ENCODE data around the gene RHBDF2. TPM values are rescaled to one million over a fixed set of nuclear protein-coding genes. Genes with fewer than 3 reads are reported as not detected.
A peak's percentile ranks its signal among the peaks of the same experiment; 100 is the strongest.
"Not testable (repeated sequence)": the region's sequence is repeated elsewhere in the genome, so short reads cannot be mapped to it uniquely, and the experiment has no call there.

The RHBDF2 gene
- total RNA-seq, 1 donor from 2014 or later = 34.6 TPM

GRCh38 chr17:76517638-76518038 lies 16.4 kb upstream of the RHBDF2 start:
- intact Hi-C loops (cut with DNase I) = no loop called here
- Histone ChIP-seq H3K27me3 (no peaks in the 10 kb centered on the region), H3K4me3 (no peak overlapping the region), H3K36me3 (no peaks in the 10 kb centered on the region), H3K9me3 (no peaks in the 10 kb centered on the region), H3K27ac (no peak overlapping the region), H3K4me1 (peaks cover 7% of the 10 kb centered on the region)
- no peak for TF ChIP-seq POLR2A (IDR thresholded peaks at IDR 0.05)
- DNase-seq (ENCODE audit: extremely low spot score in 2 of 2) = no peak

DNA sequence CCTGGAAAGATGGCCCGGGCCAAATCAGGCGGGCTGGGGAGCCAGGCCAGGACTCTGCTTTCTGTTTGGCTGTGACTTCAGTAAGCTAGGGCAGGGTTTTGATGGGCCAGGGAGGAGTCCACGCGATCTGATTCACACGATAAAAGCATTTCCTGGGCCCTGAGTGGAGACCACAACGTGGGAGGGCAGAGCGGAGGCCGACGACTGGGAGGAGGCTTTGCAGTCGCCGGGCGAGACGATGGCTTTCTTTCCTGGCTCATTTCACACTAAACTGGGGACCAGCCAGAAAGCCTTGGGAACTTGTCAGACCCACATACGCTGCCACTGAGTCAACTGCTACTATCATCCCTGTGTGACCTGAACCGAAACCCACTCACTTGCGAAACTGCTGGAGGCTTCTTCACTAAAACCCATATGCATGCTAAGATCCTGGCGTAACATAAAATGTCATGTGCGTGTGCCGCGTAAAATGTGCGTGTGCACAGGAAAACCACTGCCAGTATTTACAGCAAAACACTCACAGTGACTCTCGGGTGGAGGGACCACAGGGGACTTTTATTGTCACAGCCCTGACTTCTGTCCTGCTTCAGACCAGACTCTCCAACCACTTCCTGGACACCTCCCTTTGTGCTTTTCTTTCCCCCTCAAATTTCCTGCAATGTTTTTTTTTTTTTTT lies 14.2 kb upstream of the RHBDF2 start:
- Histone ChIP-seq H3K4me1 (peaks cover 16% of the 10 kb centered on the region), H3K36me3 (no peaks in the 10 kb centered on the region), H3K27me3 (no peaks in the 10 kb centered on the region), H3K4me3 (peak overlapping the region; percentile 15 to 29), H3K9me3 (no peaks in the 10 kb centered on the region), H3K27ac (peak overlapping the region; percentile 82)
- TF ChIP-seq, protein P1, sequence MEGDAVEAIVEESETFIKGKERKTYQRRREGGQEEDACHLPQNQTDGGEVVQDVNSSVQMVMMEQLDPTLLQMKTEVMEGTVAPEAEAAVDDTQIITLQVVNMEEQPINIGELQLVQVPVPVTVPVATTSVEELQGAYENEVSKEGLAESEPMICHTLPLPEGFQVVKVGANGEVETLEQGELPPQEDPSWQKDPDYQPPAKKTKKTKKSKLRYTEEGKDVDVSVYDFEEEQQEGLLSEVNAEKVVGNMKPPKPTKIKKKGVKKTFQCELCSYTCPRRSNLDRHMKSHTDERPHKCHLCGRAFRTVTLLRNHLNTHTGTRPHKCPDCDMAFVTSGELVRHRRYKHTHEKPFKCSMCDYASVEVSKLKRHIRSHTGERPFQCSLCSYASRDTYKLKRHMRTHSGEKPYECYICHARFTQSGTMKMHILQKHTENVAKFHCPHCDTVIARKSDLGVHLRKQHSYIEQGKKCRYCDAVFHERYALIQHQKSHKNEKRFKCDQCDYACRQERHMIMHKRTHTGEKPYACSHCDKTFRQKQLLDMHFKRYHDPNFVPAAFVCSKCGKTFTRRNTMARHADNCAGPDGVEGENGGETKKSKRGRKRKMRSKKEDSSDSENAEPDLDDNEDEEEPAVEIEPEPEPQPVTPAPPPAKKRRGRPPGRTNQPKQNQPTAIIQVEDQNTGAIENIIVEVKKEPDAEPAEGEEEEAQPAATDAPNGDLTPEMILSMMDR (IDR thresholded peaks at IDR 0.05) = no peak
- TF ChIP-seq POLR2A (IDR thresholded peaks at IDR 0.05) (peak in 1 of 2 donors; percentile 13), POLR2AphosphoS5 (IDR thresholded peaks at IDR 0.05; ENCODE audit: insufficient read depth in 1 of 2, low read depth in 1 of 2) (peak; percentile 77 to 91)
- peak in 1 of 2 donors; percentile 98 for DNase-seq (ENCODE audit: extremely low spot score in 2 of 2)
- intact Hi-C loops (cut with DNase I) = no loop called here

- H3K27me3 ChIP-seq; H3K4me3 ChIP-seq; H3K36me3 ChIP-seq; H3K9me3 ChIP-seq; intact Hi-C loops (cut with DNase I); DNase-seq (ENCODE audit: extremely low spot score in 2 of 2): not testable (repeated sequence)
- peaks cover 16% of the 10 kb centered on the region for H3K4me1 ChIP-seq
- peak overlapping the region; percentile 82 for H3K27ac ChIP-seq
Measured at GRCh38 chr17:76514355-76514754, 13.1 kb upstream of the RHBDF2 start.

DNA sequence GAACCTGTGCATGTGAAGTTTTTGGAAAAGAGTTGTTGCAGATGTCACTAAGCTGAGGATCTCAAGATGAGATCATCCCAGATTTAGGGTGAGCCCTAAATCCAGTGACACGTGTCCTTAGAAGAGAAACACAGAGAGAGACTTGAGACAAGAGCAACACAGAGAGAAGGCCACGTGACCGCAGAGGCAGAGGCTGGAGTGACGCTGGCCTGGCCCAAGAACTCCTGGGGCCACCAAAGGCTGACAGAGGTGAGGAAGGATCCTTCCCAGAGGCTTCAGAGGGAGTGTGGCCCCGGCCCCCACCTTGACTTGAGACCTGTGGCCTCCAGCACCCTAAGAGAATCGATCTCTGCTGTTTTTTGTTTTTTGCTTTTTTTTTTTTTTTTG lies 12.1 kb upstream of the RHBDF2 start:
- Histone ChIP-seq H3K27me3 (no peaks in the 10 kb centered on the region), H3K4me1 (peaks cover 16% of the 10 kb centered on the region), H3K27ac (peak overlapping the region; percentile 6), H3K36me3 (no peaks in the 10 kb centered on the region), H3K4me3 (no peak overlapping the region), H3K9me3 (no peaks in the 10 kb centered on the region)
- intact Hi-C loops (cut with DNase I) = no loop called here
- TF ChIP-seq POLR2AphosphoS5 (IDR thresholded peaks at IDR 0.05; ENCODE audit: insufficient read depth in 1 of 2, low read depth in 1 of 2) = no peak
- DNase-seq (ENCODE audit: extremely low spot score in 2 of 2) = no peak

GRCh38 chr17:76512366-76513305 lies 11.4 kb upstream of the RHBDF2 start:
- TF ChIP-seq POLR2A (IDR thresholded peaks at IDR 0.05) (no peak), POLR2AphosphoS5 (IDR thresholded peaks at IDR 0.05; ENCODE audit: insufficient read depth in 1 of 2, low read depth in 1 of 2) (no peak)
- TF ChIP-seq, protein P1 (IDR thresholded peaks at IDR 0.05) = no peak
- DNase-seq (ENCODE audit: extremely low spot score in 2 of 2) = no peak
- H3K27ac ChIP-seq = no peak overlapping the region
- no peaks in the 10 kb centered on the region for H3K36me3 ChIP-seq
- H3K4me1 ChIP-seq = peaks cover 16% of the 10 kb centered on the region
- H3K4me3 ChIP-seq = no peak overlapping the region
- H3K27me3 ChIP-seq = no peaks in the 10 kb centered on the region
- H3K9me3 ChIP-seq = no peaks in the 10 kb centered on the region
- intact Hi-C loops (cut with DNase I) = no loop called here

DNA sequence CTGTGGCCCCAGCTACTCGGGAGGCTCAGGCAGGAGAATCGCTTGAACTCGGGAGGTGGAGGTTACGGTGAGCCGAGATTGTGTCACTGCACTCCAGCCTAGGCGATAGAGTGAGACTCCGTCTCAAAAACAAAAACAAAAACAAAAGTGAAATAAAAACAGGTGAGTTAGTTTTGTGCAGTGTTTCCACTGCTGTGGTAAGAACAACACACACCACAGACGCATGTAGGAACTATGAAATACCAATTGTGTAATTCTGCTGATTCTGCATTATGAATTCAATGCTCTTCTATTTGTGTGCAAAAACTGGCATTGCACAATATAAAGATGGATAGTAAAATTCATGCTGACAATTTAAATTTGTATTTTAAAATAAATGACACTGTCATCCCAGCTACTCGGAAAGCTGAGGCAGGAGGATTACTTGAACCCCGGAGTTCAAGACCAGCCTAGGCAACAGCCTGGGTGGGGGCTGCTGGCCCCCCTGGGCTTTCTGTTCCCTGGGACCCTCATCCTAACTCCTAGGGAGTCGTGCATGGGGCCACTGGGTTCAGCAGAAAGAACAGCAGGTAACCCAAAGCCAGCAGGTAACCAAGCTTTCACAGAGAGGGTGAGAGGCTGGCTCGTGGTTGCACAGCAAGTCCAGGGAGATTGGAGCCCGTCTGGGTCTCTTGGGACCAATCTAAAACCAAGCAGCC lies 10.6 kb upstream of the RHBDF2 start:
- no peak for TF ChIP-seq POLR2AphosphoS5 (IDR thresholded peaks at IDR 0.05; ENCODE audit: insufficient read depth in 1 of 2, low read depth in 1 of 2)
- TF ChIP-seq POLR2A (IDR thresholded peaks at IDR 0.05) = no peak
- TF ChIP-seq, protein P1 (IDR thresholded peaks at IDR 0.05) = no peak
- no peak overlapping the region for H3K27ac ChIP-seq

More for the DNA sequence above, 10.6 kb upstream of the RHBDF2 start:
- H3K4me3 ChIP-seq = no peak overlapping the region
- H3K9me3 ChIP-seq = no peaks in the 10 kb centered on the region
- H3K36me3 ChIP-seq = no peaks in the 10 kb centered on the region
- H3K27me3 ChIP-seq = no peaks in the 10 kb centered on the region
- intact Hi-C loops (cut with DNase I) = no loop called here
- no peak for DNase-seq (ENCODE audit: extremely low spot score in 2 of 2)
- H3K4me1 ChIP-seq = peaks cover 16% of the 10 kb centered on the region
